Fibroblast of lung (primary cell): ENCODE measurements around the gene ONECUT1.

Experiments
- CTCF ChIP-seq, 2 donors: IDR thresholded peaks in 1 of 2; conservative IDR thresholded peaks in 1 of 2; 1 replicate in 1 of 2; 2 replicates in 1 of 2; pipeline ENCODE4 v1.5.1; 2011 to 2012; ENCODE audit warnings: low read length in 2 of 2, control low read depth in 1 of 2, inconsistent platforms in 1 of 2, low read depth in 1 of 2, mild to moderate bottlenecking in 1 of 2
- EZH2 ChIP-seq: IDR thresholded peaks from 2 replicates; pipeline ENCODE4 v1.5.1; 2012; ENCODE audit warnings: low read length, control low read depth, mild to moderate bottlenecking; ENCODE audit errors: missing control alignments

- TF ChIP-seq CTCF (conservative IDR thresholded peaks at IDR 0.05 in 1 of 2, IDR thresholded peaks at IDR 0.05 in 1 of 2; ENCODE audit: low read depth in 1 of 2, low read length in 2 of 2) (no peak), EZH2 (peak; percentile 50)
Observed at GRCh38 chr15:52788099-52788986, 1.8 kb downstream of the ONECUT1 start.
